Astrocyte (in vitro differentiated cells and primary cell): Measurements from ENCODE around the gene LAMC1. TPM values are rescaled to one million over a fixed set of nuclear protein-coding genes. Genes with fewer than 3 reads are reported as not detected.

Source experiments
- DNase-seq: peaks from one replicate; pipeline ENCODE4 v3.0.0-alpha.2; 2010; ENCODE audit warnings: low read depth
- FAIRE-seq: peaks from 2 replicates; lab custom pipeline; 2011; peaks lifted over from hg19 to GRCh38; lab: Jason Lieb, UNC
- H2AFZ ChIP-seq: 2 replicates; pipeline ENCODE4 v1.6.0; 2012; ENCODE audit warnings: low read depth, low read length, inconsistent platforms
- H3K27ac ChIP-seq: 2 replicates; pipeline ENCODE4 v1.5.1; 2011; ENCODE audit warnings: low read depth, low read length, inconsistent platforms
- H3K27me3 ChIP-seq: 2 replicates; pipeline ENCODE4 v1.6.0; 2011; ENCODE audit warnings: low read length, inconsistent platforms; ENCODE audit not compliant: insufficient read depth
- H3K36me3 ChIP-seq: 2 replicates; pipeline ENCODE4 v1.5.1; 2011; ENCODE audit warnings: low read length, inconsistent platforms; ENCODE audit not compliant: insufficient read depth
- H3K4me1 ChIP-seq: 2 replicates; pipeline ENCODE4 v1.5.1; 2011; ENCODE audit warnings: low read length, inconsistent platforms; ENCODE audit not compliant: insufficient read depth
- H3K4me2 ChIP-seq: 2 replicates; pipeline ENCODE4 v1.6.0; 2012; ENCODE audit warnings: low read length, inconsistent platforms
- H3K4me3 ChIP-seq: 2 replicates; pipeline ENCODE4 v1.5.1; 2011; ENCODE audit warnings: low read depth, mild to moderate bottlenecking, low read length, inconsistent platforms; ENCODE audit not compliant: insufficient read depth
- H3K79me2 ChIP-seq: 2 replicates; pipeline ENCODE4 v1.6.0; 2012; ENCODE audit warnings: mild to moderate bottlenecking, low read length, inconsistent platforms; ENCODE audit not compliant: insufficient read depth
- H3K9ac ChIP-seq: 2 replicates; pipeline ENCODE4 v1.6.0; 2012; ENCODE audit warnings: mild to moderate bottlenecking, low read length, inconsistent platforms
- H3K9me3 ChIP-seq: 2 replicates; pipeline ENCODE4 v1.5.1; 2012; ENCODE audit warnings: low read depth, mild to moderate bottlenecking, low read length, inconsistent platforms; ENCODE audit not compliant: insufficient read depth
- H4K20me1 ChIP-seq: 2 replicates; pipeline ENCODE4 v1.6.0; 2012; ENCODE audit warnings: low read length, inconsistent platforms; ENCODE audit not compliant: insufficient read depth
- H3K27ac Mint-ChIP-seq: one replicate; pipeline ENCODE4 v1.8.0; 2021; ENCODE audit warnings: mild to moderate bottlenecking, mixed read lengths; ENCODE audit not compliant: unreplicated experiment
- H3K27me3 Mint-ChIP-seq: one replicate; pipeline ENCODE4 v1.8.0; 2021; ENCODE audit warnings: low read depth, mixed read lengths; ENCODE audit not compliant: unreplicated experiment
- H3K36me3 Mint-ChIP-seq: one replicate; pipeline ENCODE4 v1.8.0; 2021; ENCODE audit warnings: low read depth, mixed read lengths; ENCODE audit not compliant: unreplicated experiment
- H3K4me1 Mint-ChIP-seq: one replicate; pipeline ENCODE4 v1.8.0; 2021; ENCODE audit warnings: low read depth, mixed read lengths; ENCODE audit not compliant: unreplicated experiment
- H3K4me3 Mint-ChIP-seq: one replicate; pipeline ENCODE4 v1.8.0; 2021; ENCODE audit warnings: mild to moderate bottlenecking, moderate library complexity, mixed read lengths; ENCODE audit not compliant: unreplicated experiment
- H3K9me3 Mint-ChIP-seq: one replicate; pipeline ENCODE4 v1.8.0; 2021; ENCODE audit warnings: mild to moderate bottlenecking, mixed read lengths; ENCODE audit not compliant: unreplicated experiment
- CTCF ChIP-seq: IDR thresholded peaks from 2 replicates; pipeline ENCODE4 v1.5.1; 2011; ENCODE audit warnings: low read depth, mild to moderate bottlenecking, inconsistent platforms, low read length, moderate library complexity; ENCODE audit not compliant: insufficient read depth
- EZH2 ChIP-seq: IDR thresholded peaks from 2 replicates; pipeline ENCODE4 v1.6.1; 2012; ENCODE audit warnings: mild to moderate bottlenecking, low read length, inconsistent platforms; ENCODE audit not compliant: insufficient read depth
- total RNA-seq: library from RNA; stranded (reverse); gene quantifications from 2 replicates; pipeline ENCODE4 v1.2.1, GENCODE V29; 2021

The LAMC1 gene
- total RNA-seq, 1 donor from 2014 or later, result 270 TPM

- FAIRE-seq, result no peak
- no peak overlapping the region for H3K9ac ChIP-seq
- Mint-ChIP-seq H3K9me3 (peaks cover 1% of the 10 kb centered on the region), H3K4me3 (no peak overlapping the region), H3K27me3 (no peaks in the 10 kb centered on the region), H3K36me3 (peaks cover 3% of the 10 kb centered on the region), H3K27ac (no peak overlapping the region), H3K4me1 (peaks cover 37% of the 10 kb centered on the region)
- TF ChIP-seq EZH2 (no peak), CTCF (no peak)
- no peak overlapping the region for H3K27ac ChIP-seq
- H4K20me1 ChIP-seq, result peaks cover 74% of the 10 kb centered on the region
- peaks cover 98% of the 10 kb centered on the region for H3K79me2 ChIP-seq
- no peak for DNase-seq
- no peaks in the 10 kb centered on the region for H3K27me3 ChIP-seq
- peak overlapping the region; percentile 20 for H3K4me2 ChIP-seq
- H3K4me3 ChIP-seq, result no peak overlapping the region
- no peak overlapping the region for H2AFZ ChIP-seq
- peaks cover 27% of the 10 kb centered on the region for H3K4me1 ChIP-seq
- H3K9me3 ChIP-seq, result no peaks in the 10 kb centered on the region
- no peaks in the 10 kb centered on the region for H3K36me3 ChIP-seq
Measured at GRCh38 chr1:183077097-183077496, 53.9 kb downstream of the LAMC1 start.

- no peak overlapping the region for H3K9ac ChIP-seq
- DNase-seq (no peak), FAIRE-seq (no peak)
- peak overlapping the region; percentile 9 for H3K27ac ChIP-seq
- peaks cover 34% of the 10 kb centered on the region for H3K4me1 Mint-ChIP-seq
- H4K20me1 ChIP-seq, result peaks cover 76% of the 10 kb centered on the region
- peaks cover 98% of the 10 kb centered on the region for H3K79me2 ChIP-seq
- H3K4me2 ChIP-seq, result peak overlapping the region; percentile 55
- H3K27ac Mint-ChIP-seq, result no peak overlapping the region
- peaks cover 18% of the 10 kb centered on the region for H3K4me1 ChIP-seq
- H3K36me3 Mint-ChIP-seq, result no peaks in the 10 kb centered on the region
- TF ChIP-seq CTCF (no peak), EZH2 (no peak)
- no peak overlapping the region for H2AFZ ChIP-seq
- peaks cover 1% of the 10 kb centered on the region for H3K9me3 Mint-ChIP-seq
- H3K27me3 Mint-ChIP-seq, result no peaks in the 10 kb centered on the region
- H3K27me3 ChIP-seq, result no peaks in the 10 kb centered on the region
- H3K9me3 ChIP-seq, result no peaks in the 10 kb centered on the region
- no peaks in the 10 kb centered on the region for H3K36me3 ChIP-seq
- no peak overlapping the region for H3K4me3 ChIP-seq
- no peak overlapping the region for H3K4me3 Mint-ChIP-seq
Measured at GRCh38 chr1:183079712-183080388, 56.6 kb downstream of the LAMC1 start.

DNA sequence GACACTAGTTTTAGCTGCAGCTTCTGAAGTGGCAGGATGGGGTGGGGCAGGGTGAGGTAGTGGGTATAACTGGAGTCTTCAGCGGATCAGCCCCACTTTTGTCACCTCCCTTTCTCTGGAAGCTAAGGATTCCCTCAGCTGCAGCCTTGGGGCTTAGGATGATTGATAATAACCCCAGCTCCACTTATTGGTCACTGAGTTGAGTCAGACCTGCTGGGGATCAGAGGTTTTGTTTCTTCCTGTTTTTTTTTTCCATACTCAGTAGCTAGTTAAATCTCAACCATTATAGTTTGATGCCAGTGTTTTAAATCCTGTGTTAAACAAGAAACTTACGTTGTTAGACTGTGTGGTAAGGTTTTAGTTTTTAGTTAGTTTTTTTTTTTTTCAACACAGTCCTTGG is 57.2 kb downstream of the LAMC1 start:
- Mint-ChIP-seq H3K36me3 (no peaks in the 10 kb centered on the region), H3K27ac (no peak overlapping the region), H3K4me3 (no peak overlapping the region), H3K9me3 (peaks cover 1% of the 10 kb centered on the region), H3K27me3 (no peaks in the 10 kb centered on the region), H3K4me1 (peaks cover 37% of the 10 kb centered on the region)
- Histone ChIP-seq H2AFZ (no peak overlapping the region), H3K79me2 (peaks cover 98% of the 10 kb centered on the region), H3K9me3 (no peaks in the 10 kb centered on the region), H3K27ac (peak overlapping the region; percentile 9), H4K20me1 (peaks cover 77% of the 10 kb centered on the region), H3K9ac (no peak overlapping the region), H3K4me3 (no peak overlapping the region), H3K4me1 (peaks cover 15% of the 10 kb centered on the region), H3K4me2 (peak overlapping the region; percentile 55), H3K27me3 (no peaks in the 10 kb centered on the region), H3K36me3 (no peaks in the 10 kb centered on the region)
- DNase-seq (peak; percentile 72), FAIRE-seq (no peak)
- TF ChIP-seq EZH2 (no peak), CTCF (no peak)
